Fibroblast of gingiva (primary cell): ENCODE results near the gene LGMN.
"Not testable (repeated sequence)": the region's sequence is repeated elsewhere in the genome, so short reads cannot be mapped to it uniquely, and the experiment has no call there.

Experiments
- DNase-seq: peaks from one replicate; pipeline ENCODE4 v3.0.0-alpha.2; 2011; ENCODE audit warnings: low read depth

Gene LGMN

GRCh38 chr14:92748259-92749016, at the start of gene LGMN:
Gene LGMN (minus strand): TSS chr14:92748627. CDS start chr14:92732786, 15,841 bp downstream.
- peak; percentile 90 for DNase-seq

DNA sequence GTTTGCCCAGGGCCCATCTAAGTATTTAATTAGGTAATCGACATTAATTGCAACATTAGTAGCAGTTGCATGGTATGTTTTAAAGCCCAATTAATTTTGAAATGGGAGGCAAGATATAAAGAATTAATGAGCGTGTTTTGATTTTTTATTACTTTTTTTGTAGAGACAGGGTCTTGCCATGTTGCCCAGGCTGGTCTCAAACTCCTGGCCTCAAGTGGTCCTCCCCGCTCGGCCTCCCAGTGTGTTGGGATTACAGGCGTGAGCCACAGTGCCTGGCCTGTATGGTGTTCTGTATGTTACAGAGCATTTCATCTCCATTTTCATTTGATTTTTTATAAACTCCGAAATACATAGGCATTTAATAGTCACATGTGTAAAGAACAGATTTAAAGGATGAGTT, 46.5 kb upstream of the LGMN start:
- no peak for DNase-seq

- no peak for DNase-seq
Observed at GRCh38 chr14:92794547-92794941, 46.1 kb upstream of the LGMN start.

DNA sequence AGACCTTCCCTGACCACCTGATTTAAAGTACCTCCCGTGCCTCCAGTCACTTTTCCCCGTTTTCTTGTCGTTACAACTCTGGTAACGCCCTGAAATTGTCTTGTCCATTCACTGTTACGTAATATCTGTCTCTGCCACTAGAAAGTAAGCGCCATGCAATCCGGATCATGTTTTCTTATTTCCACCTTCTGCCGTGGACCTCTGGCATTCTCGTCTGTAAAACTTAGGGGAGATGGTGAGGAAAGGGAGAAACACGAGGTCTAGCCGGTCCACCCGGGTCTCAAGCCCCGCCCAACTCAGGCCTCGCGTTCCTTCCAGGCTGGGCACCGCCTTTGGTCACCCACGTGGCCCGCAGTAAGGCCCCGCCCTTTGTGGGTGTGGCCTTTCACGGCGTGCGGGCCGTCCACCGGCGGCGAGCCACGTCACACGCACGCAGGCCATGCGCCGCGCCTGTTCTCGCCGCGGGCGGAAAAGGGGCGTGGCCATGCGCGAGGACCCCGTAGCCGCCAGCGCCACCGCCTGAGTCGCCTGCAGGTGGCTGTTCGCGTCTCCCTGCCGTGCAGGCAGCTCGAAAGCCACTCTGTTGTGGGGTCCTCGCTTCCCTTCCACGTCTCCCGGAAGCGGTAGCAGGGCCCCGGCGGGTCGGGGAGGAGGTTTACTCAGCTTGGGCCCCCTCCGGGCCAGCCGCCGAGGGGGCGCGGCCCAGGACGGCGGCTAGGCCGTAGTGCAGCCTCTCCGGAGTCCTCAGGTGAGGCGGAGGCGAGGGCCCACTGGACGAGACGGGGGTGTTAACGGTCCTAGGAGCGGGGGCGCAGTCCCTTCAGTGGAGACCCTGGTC, 45.5 kb upstream of the LGMN start, which contains the start of gene GOLGA5:
Gene GOLGA5 (plus strand): TSS at position 597 of the 838 bp plus-strand sequence. CDS start 3,133 bp downstream, outside the sequence.
- DNase-seq, result peak; percentile 98

- no peak for DNase-seq
Observed at GRCh38 chr14:92792885-92793284, 44.5 kb upstream of the LGMN start.

DNA sequence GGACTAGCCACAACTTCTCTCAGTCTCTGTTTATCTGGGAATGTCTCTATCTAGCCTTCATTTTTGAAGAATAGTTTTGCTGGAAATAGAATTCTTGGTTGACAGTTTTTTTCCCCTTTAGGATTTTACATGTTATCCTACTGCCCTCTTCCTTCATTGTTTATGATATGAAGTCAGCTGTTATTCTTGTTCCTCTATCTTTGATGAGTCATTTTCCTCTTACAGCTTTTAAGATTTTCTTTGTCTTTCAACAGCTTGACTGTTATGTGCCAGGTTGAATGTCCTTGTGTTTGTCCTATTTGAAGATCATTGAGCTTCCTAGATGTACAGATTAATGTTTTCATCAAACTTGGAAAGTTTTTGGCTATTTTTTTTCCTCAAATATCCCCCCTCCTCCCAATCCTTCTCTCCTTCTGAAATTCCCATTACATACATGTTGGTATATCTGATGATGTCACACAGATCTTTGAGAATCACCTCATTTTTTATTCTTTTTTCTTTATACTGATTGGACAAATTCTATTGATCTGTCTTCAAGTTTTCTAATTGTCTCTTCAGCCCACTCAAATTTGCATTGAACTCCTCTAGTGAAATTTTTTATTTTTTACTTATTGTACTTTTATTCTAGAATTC, 41.1 kb upstream of the LGMN start:
- DNase-seq, result no peak

DNA sequence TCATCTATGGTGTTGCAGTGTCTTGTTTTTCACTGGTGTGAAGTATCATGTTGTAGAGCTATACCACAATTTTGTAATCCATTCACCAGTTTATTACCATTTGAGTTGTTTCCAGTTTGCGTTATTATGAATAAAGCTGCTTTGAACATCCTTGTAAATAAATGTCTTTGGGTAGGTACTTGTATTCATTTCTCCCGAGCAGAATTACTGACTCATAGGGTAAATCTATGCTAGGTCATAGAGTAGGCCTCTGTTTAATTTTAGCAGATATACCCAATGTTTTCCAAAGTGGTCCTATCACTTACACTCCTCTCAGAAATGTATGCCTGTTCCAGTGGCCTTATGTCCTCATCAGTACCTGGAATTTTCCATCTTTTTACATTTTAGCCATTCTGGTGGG, 39.1 kb upstream of the LGMN start:
- DNase-seq, result no peak

- no peak for DNase-seq
Observed at GRCh38 chr14:92786427-92786756, 38.0 kb upstream of the LGMN start.

DNA sequence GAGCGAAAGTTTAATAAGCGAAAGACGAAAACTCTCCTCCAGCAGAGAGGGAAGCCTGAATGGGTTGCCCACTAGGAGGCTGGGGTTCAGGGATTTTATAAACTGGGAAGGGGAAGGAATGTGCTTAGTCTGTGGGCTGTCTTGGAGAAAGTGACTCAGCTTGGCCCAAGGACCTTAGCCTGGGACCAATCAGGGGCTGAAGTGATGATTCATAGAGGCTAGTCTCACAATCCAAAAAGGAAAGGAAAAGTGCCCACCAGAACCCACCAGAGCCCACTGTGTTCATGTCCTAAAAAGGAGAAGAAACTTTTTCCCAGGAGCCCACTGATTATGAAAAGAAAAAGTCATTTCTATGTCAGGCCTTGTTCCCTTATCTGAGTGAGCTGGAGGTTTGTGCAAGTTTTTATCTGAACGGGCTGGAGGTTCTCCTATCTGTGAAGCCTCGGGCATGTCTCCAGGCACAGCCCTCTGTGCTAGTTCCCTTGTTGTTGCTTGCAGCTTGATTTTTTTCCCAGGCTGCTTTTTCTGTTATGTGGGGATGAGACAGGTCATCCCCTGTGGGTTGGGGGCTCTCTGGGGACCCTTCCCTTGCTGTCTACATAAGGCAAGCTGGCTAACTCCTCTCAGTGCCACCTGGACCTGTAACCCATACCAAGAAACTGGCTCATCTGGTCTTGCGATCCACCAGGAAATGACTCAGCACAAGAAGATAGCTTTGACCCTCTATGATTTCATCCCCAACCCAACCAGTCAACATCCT, 37.4 kb upstream of the LGMN start:
- DNase-seq, result peak; percentile 65

GRCh38 chr14:92783813-92784431, 35.5 kb upstream of the LGMN start:
- DNase-seq, result peak; percentile 61

DNA sequence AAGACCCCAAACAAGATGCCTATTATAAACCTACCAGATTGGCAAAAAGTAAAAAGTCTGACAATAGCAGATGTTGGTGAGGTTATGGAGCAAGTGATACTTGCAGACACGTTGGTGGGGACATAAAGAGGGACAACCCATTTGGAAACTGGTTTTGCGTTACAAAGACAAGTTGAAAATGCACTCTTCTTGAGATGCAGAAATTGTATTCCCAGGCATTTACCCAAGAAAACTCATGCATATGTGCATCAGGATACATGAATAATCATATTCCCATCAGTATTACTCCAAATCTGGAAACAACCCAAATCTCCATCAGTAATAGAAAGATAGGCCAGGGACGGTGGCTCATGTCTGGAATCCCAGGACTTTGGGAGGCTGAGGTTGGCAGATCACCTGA, 32.9 kb upstream of the LGMN start:
- DNase-seq, result no peak

GRCh38 chr14:92780444-92781232, 32.2 kb upstream of the LGMN start:
- DNase-seq, result peak; percentile 48

DNA sequence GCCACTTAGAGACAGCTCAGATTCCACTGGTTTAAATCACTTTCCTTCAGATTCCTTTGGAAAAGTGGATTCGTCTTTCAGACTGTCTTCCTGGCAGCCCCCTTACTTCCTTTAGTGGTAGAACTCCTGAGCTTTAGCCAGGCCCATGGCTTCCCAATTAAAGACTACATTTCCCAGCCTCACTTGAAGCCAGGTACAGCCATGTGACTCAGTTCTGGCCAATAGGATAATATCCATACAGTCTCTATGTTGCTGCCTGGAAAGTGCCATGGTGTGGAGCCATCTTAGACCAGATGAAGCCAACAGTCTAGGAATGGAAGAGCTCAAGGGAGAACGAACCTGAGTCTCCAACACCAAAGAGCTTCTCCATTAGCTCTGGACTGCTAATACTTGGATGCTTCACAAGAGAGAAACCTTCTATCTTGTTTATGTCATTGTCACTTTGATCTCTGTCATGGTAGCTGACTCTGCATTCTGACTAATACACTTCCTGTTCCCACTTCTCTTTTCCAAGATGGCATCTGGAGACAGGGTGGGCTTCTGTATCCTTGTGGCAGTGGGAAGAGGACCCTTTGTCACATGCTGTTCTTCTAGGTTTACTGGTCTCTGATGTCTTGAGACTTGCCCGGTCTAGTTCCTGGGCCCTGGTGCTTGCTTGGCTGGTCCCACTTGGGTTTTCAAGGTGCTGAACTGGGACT, 30.6 kb upstream of the LGMN start:
- not testable (repeated sequence) for DNase-seq

DNA sequence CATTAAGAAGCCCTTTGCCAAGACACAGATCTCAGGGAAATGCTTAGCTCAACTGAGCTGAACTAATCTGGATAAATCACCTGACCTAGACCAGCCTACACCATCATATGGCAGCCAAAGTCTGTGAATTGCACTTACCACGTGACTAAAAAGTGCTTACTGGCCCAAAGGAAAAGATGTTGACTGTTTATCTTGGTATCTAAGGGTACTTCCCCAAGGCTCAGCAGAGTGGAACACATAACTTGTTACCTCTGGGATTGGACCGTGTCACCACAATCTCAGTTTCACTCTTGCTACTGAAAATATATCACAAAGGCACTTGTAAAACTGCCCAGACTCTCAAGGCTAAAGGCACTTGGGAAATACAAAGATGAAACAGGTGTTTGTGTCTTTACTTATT, 26.9 kb upstream of the LGMN start:
- not testable (repeated sequence) for DNase-seq

GRCh38 chr14:92774572-92774971, 26.1 kb upstream of the LGMN start:
- DNase-seq, result no peak

- DNase-seq, result no peak
Observed at GRCh38 chr14:92770484-92770883, 22.1 kb upstream of the LGMN start.

DNA sequence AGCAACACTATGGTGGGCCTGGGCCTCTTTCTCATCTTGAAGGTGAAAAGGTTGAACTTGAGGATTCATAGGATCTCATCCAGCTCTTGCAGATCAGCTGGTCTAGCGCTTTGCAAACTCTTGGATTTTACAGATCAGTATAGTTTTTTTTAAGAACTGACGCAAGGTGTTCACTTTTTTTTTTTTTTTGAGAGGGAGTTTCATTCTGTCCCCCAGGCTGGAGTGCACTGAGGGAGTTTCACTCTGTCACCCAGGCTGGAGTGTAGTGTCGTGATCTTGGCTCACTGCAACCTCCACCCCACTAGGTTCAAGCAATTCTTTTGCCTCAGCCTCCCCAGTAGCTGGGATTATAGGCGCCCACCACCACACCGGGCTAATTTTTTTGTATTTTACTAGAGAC, 20.4 kb upstream of the LGMN start:
- DNase-seq, result no peak

GRCh38 chr14:92768236-92768635, 19.8 kb upstream of the LGMN start:
- DNase-seq, result not testable (repeated sequence)

GRCh38 chr14:92763666-92764631, 15.5 kb upstream of the LGMN start:
- DNase-seq, result not testable (repeated sequence)
